ENCODE results near the gene ZBTB20.

ZBTB20 gene

GRCh38 chr3:114551770-114552526 is 595.1 kb downstream of the ZBTB20 start:
- TF ChIP-seq CTCF (conservative IDR thresholded peaks at IDR 0.05; ENCODE audit: low read depth), result no peak
- DNase-seq (ENCODE audit: low spot score), result peak; percentile 28
- POLR2A ChIA-PET (ENCODE audit: low non-redundant PET), result no interaction called here
- CTCF ChIA-PET, result interaction anchor here (0.6 to 1.0 kb wide), 4 partner anchors 10 to 592 kb away, joined by 3 to 7 read pairs (median 3); no protein-coding TSS in a partner anchor
- no peak overlapping the region for H3K27ac ChIP-seq

GRCh38 chr3:114550165-114550564 is 596.9 kb downstream of the ZBTB20 start:
- no peak for TF ChIP-seq CTCF (conservative IDR thresholded peaks at IDR 0.05; ENCODE audit: low read depth)
- H3K27ac ChIP-seq, result no peak overlapping the region
- CTCF ChIA-PET, result interaction anchor here (0.6 to 1.0 kb wide), 4 partner anchors 10 to 188 kb away, joined by 3 to 6 read pairs (median 4); no protein-coding TSS in a partner anchor
- DNase-seq (ENCODE audit: low spot score), result no peak
- POLR2A ChIA-PET (ENCODE audit: low non-redundant PET), result no interaction called here

GRCh38 chr3:114545193-114545592 is 601.9 kb downstream of the ZBTB20 start:
- POLR2A ChIA-PET (ENCODE audit: low non-redundant PET), result no interaction called here
- CTCF ChIA-PET, result no interaction called here
- no peak for DNase-seq (ENCODE audit: low spot score)
- H3K27ac ChIP-seq, result no peak overlapping the region
- no peak for TF ChIP-seq CTCF (conservative IDR thresholded peaks at IDR 0.05; ENCODE audit: low read depth)

GRCh38 chr3:114542359-114542758 is 604.7 kb downstream of the ZBTB20 start:
- TF ChIP-seq CTCF (conservative IDR thresholded peaks at IDR 0.05; ENCODE audit: low read depth), result no peak
- no peak overlapping the region for H3K27ac ChIP-seq
- ChIA-PET POLR2A (ENCODE audit: low non-redundant PET) (no interaction called here), CTCF (no interaction called here)
- no peak for DNase-seq (ENCODE audit: low spot score)

DNA sequence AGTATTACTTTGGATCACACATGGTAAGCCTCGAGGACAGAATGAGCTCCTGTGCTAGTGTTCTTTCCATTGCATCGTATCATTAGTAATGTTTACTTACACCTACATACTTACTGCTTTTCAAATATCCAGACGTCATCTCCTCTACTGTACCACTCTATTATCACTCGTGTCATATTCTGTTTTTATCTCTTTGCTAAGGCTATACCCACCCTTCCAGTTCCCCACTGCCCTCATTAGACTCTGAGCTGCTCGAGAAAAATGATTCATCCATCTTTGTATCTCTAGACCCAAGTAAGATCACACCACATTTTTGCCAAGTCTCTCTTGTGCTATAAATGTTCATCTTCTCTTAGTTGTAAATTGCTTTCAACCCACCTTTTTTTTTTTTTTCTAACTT is 607.6 kb downstream of the ZBTB20 start:
- H3K27ac ChIP-seq, result no peak overlapping the region
- TF ChIP-seq CTCF (conservative IDR thresholded peaks at IDR 0.05; ENCODE audit: low read depth), result no peak
- ChIA-PET POLR2A (ENCODE audit: low non-redundant PET) (no interaction called here), CTCF (interaction anchor here (0.6 to 0.7 kb wide), 2 partner anchors 210 to 860 kb away, joined by 3 read pairs; no protein-coding TSS in a partner anchor)
- DNase-seq (ENCODE audit: low spot score), result no peak

- CTCF ChIA-PET, result no interaction called here
- POLR2A ChIA-PET (ENCODE audit: low non-redundant PET), result no interaction called here
- DNase-seq (ENCODE audit: low spot score), result no peak
- no peak overlapping the region for H3K27ac ChIP-seq
- no peak for TF ChIP-seq CTCF (conservative IDR thresholded peaks at IDR 0.05; ENCODE audit: low read depth)
Observed at GRCh38 chr3:114538211-114538610, 608.9 kb downstream of the ZBTB20 start.

Measured in RWPE1 (cell line).